ENCODE data around the gene FAM200C. TPM values are rescaled to one million over a fixed set of nuclear protein-coding genes. Genes with fewer than 3 reads are reported as not detected.

FAM200C gene
- total and polyA plus RNA-seq, 10 donors: 1.6 to 5.9 (median 2.5) TPM

DNA sequence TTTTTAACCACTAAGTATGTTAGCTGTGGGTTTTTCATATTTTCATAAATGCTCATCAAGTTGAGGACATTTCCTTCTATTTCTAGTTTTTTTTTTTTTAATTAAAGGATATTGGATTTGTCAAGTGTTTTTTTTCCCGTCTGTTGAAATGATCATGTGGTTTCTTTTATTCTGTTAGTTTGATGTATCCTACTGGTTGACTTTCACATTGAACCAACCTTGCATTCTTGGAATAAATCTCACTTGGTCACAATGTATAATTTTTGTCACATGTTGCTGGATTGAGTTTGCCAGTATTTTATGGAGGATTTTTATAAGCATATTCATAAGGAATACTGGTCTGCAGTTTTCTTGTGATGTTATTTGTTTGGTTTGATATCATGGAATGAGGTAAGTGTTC is 12.4 kb downstream of the FAM200C start:
- H3K4me1 ChIP-seq: no peaks in the 10 kb centered on the region
- peaks cover 0 to 19% (median 18%) of the 10 kb centered on the region in 8 donors for H3K9me3 ChIP-seq
- whole genome bisulfite sequencing, 5 donors: 86 to 97% (median 90%) methylated on average over 1 of the region's 1 CpG
- H3K27me3 ChIP-seq (replicated peaks in 1 of 7): no peaks in the 10 kb centered on the region
- TF ChIP-seq POLR2A (IDR thresholded peaks at IDR 0.05) (no peak), CTCF (IDR thresholded peaks at IDR 0.05 in 8 of 11, conservative IDR thresholded peaks at IDR 0.05 in 3 of 11) (no peak), POLR2AphosphoS5 (IDR thresholded peaks at IDR 0.05) (no peak)
- DNase-seq: no peak
- no peak overlapping the region for H3K27ac ChIP-seq
- no peak overlapping the region for H3K4me3 ChIP-seq
- intact Hi-C loops (cut with DNase I; ENCODE audit: low total_unique reads): no loop called here
- H3K36me3 ChIP-seq: no peaks in the 10 kb centered on the region

GRCh38 chr5:160385496-160385895 is 14.4 kb downstream of the FAM200C start:
- DNase-seq: no peak
- Histone ChIP-seq H3K36me3 (no peaks in the 10 kb centered on the region), H3K4me1 (no peaks in the 10 kb centered on the region), H3K9me3 (peaks cover 0 to 19% (median 18%) of the 10 kb centered on the region in 8 donors), H3K4me3 (no peak overlapping the region), H3K27ac (no peak overlapping the region), H3K27me3 (replicated peaks in 1 of 7) (no peaks in the 10 kb centered on the region)
- TF ChIP-seq CTCF (IDR thresholded peaks at IDR 0.05 in 8 of 11, conservative IDR thresholded peaks at IDR 0.05 in 3 of 11) (no peak), POLR2A (IDR thresholded peaks at IDR 0.05) (no peak), POLR2AphosphoS5 (IDR thresholded peaks at IDR 0.05) (no peak)
- intact Hi-C loops (cut with DNase I; ENCODE audit: low total_unique reads): no loop called here

DNA sequence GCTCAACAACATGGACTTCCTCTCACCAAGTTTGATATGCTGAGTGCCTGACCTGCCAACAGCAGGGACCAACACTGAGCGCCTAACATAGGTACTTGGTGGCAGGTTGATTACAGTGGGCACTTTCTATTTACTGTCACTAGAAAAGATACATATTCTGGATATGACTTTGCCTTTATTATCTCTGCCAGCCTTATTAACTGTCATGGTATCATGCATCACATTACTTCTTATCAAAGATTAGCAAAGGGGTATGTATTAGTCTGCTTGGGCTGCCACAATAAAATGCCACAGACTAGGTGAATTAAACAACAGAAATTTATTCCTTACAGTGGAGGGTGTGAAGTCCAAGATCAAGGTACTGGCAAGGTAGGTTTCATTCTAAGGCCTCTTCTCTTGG is 15.2 kb downstream of the FAM200C start:
- 88 to 100% (median 98%) methylated on average over 1 of the region's 1 CpG for WGBS, 5 donors
- peaks cover 0 to 19% (median 18%) of the 10 kb centered on the region in 8 donors for H3K9me3 ChIP-seq
- no peak overlapping the region for H3K27ac ChIP-seq
- TF ChIP-seq CTCF (IDR thresholded peaks at IDR 0.05 in 8 of 11, conservative IDR thresholded peaks at IDR 0.05 in 3 of 11) (no peak), POLR2AphosphoS5 (IDR thresholded peaks at IDR 0.05) (no peak)
- DNase-seq: no peak
- H3K27me3 ChIP-seq (replicated peaks in 1 of 7): no peaks in the 10 kb centered on the region
- H3K4me3 ChIP-seq: no peak overlapping the region
- H3K36me3 ChIP-seq: no peaks in the 10 kb centered on the region
- intact Hi-C loops (cut with DNase I; ENCODE audit: low total_unique reads): no loop called here
- no peaks in the 10 kb centered on the region for H3K4me1 ChIP-seq

- no peak for DNase-seq
- Histone ChIP-seq H3K27ac (no peak overlapping the region), H3K4me1 (no peaks in the 10 kb centered on the region), H3K4me3 (no peak overlapping the region), H3K27me3 (replicated peaks in 1 of 7) (peaks cover 0 to under 1% (median 0%) of the 10 kb centered on the region in 7 donors), H3K36me3 (no peaks in the 10 kb centered on the region), H3K9me3 (peaks cover 0 to 9% (median 7%) of the 10 kb centered on the region in 8 donors)
- 58 to 81% (median 73%) methylated on average over 3 of the region's 3 CpGs for WGBS, 5 donors
- TF ChIP-seq POLR2A (IDR thresholded peaks at IDR 0.05) (no peak), POLR2AphosphoS5 (IDR thresholded peaks at IDR 0.05) (no peak), CTCF (IDR thresholded peaks at IDR 0.05 in 8 of 11, conservative IDR thresholded peaks at IDR 0.05 in 3 of 11) (no peak)
- intact Hi-C loops (cut with DNase I; ENCODE audit: low total_unique reads): no loop called here
These were observed 17.5 kb downstream of the FAM200C start for GRCh38 chr5:160382346-160382745.

All from spleen (tissue), 11 donors.